SK-N-SH treated with all-trans-retinoic acid at 6 μM for 48 hours (cell line): ENCODE measurements around the gene SQSTM1.

Experiments
- ATAC-seq: fragments of 200-7000 bp; cut with Tn5 transposase; 3 replicates; pipeline ENCODE4 v1.9.1; 2020; ENCODE audit warnings: mild to moderate bottlenecking, moderate library complexity
- ARNTL ChIP-seq: fragments of 450-650 bp; formaldehyde crosslinking; IDR thresholded peaks from 2 replicates; pipeline ENCODE4 v1.5.0; 2020; ENCODE audit warnings: low read depth, mild to moderate bottlenecking, moderate library complexity, borderline replicate concordance
- BACH2 ChIP-seq: fragments of 250-450 bp; sonication (Bioruptor Pico); IDR thresholded peaks from 2 replicates; pipeline ENCODE4 v1.9.0; 2021; ENCODE audit warnings: mild to moderate bottlenecking, borderline replicate concordance
- CSDC2 ChIP-seq: fragments of 250-450 bp; sonication (Bioruptor Pico); IDR thresholded peaks from 2 replicates; pipeline ENCODE4 v1.5.0; 2020; ENCODE audit warnings: mild to moderate bottlenecking, moderate library complexity
- ESRRG ChIP-seq: fragments of 250-450 bp; sonication (Bioruptor Pico); IDR thresholded peaks from 2 replicates; pipeline ENCODE4 v1.6.1; 2021; ENCODE audit warnings: mild to moderate bottlenecking
- GLIS3 ChIP-seq: fragments of 250-450 bp; sonication (Bioruptor Pico); IDR thresholded peaks from 2 replicates; pipeline ENCODE4 v1.5.0; 2020; ENCODE audit warnings: mild to moderate bottlenecking, moderate library complexity
- ISL1 ChIP-seq: fragments of 250-450 bp; sonication (Bioruptor Pico); IDR thresholded peaks from 2 replicates; pipeline ENCODE4 v2.1.2; 2022; ENCODE audit warnings: mild to moderate bottlenecking, moderate library complexity
- OSR1 ChIP-seq: fragments of 250-450 bp; sonication (Bioruptor Pico); IDR thresholded peaks from 2 replicates; pipeline ENCODE4 v1.8.0; 2022; ENCODE audit warnings: moderate library complexity, mild to moderate bottlenecking, inconsistent platforms
- PPARA ChIP-seq: fragments of 250-450 bp; sonication (Bioruptor Pico); IDR thresholded peaks from 2 replicates; pipeline ENCODE4 v1.5.0; 2020; ENCODE audit warnings: mild to moderate bottlenecking, borderline replicate concordance
- RARB ChIP-seq: fragments of 250-450 bp; sonication (Bioruptor Pico); IDR thresholded peaks from 2 replicates; pipeline ENCODE4 v1.8.0; 2021; ENCODE audit warnings: mild to moderate bottlenecking, moderate library complexity
- SNAI2 ChIP-seq: fragments of 250-450 bp; sonication (Bioruptor Pico); IDR thresholded peaks from 2 replicates; pipeline ENCODE4 v1.5.0; 2020; ENCODE audit warnings: mild to moderate bottlenecking, moderate library complexity
- TCF4 ChIP-seq: fragments of 250-450 bp; sonication (Bioruptor Pico); IDR thresholded peaks from 2 replicates; pipeline ENCODE4 v1.8.0; 2021; ENCODE audit warnings: mild to moderate bottlenecking, moderate library complexity, borderline replicate concordance
- TOX ChIP-seq: fragments of 250-450 bp; sonication (Bioruptor Pico); IDR thresholded peaks from 2 replicates; pipeline ENCODE4 v1.8.0; 2021; ENCODE audit warnings: mild to moderate bottlenecking, moderate library complexity, borderline replicate concordance
- ZC3H10 ChIP-seq: fragments of 250-450 bp; sonication (Bioruptor Pico); IDR thresholded peaks from 2 replicates; pipeline ENCODE4 v1.5.1; 2021; ENCODE audit warnings: mild to moderate bottlenecking, moderate library complexity
- ZFP3 ChIP-seq: fragments of 250-450 bp; sonication (Bioruptor Pico); IDR thresholded peaks from 2 replicates; pipeline ENCODE4 v1.5.0; 2020; ENCODE audit warnings: mild to moderate bottlenecking, moderate library complexity
- ZFP30 ChIP-seq: fragments of 450-650 bp; formaldehyde crosslinking; IDR thresholded peaks from 2 replicates; pipeline ENCODE4 v1.5.0; 2022; ENCODE audit warnings: mild to moderate bottlenecking, moderate library complexity
- ZNF565 ChIP-seq: fragments of 450-650 bp; formaldehyde crosslinking; conservative IDR thresholded peaks from 2 replicates; pipeline ENCODE4 v1.5.0; 2020; ENCODE audit warnings: low read depth, mild to moderate bottlenecking, moderate library complexity
- ZNF70 ChIP-seq: fragments of 450-650 bp; formaldehyde crosslinking; IDR thresholded peaks from 2 replicates; pipeline ENCODE4 v1.5.0; 2020; ENCODE audit warnings: mild to moderate bottlenecking, moderate library complexity
- ZNF8 ChIP-seq: fragments of 450-650 bp; formaldehyde crosslinking; IDR thresholded peaks from 2 replicates; pipeline ENCODE4 v1.5.0; 2020; ENCODE audit warnings: mild to moderate bottlenecking, moderate library complexity
- TF ChIP-seq, protein P1 (sequence below): fragments of 250-450 bp; sonication (Bioruptor Pico); IDR thresholded peaks from 2 replicates; pipeline ENCODE4 v1.8.0; 2020; ENCODE audit warnings: mild to moderate bottlenecking, moderate library complexity, borderline replicate concordance
- TF ChIP-seq, protein P2 (sequence below): fragments of 250-450 bp; sonication (Bioruptor Pico); IDR thresholded peaks from 2 replicates; pipeline ENCODE4 v1.5.1; 2021; ENCODE audit warnings: mild to moderate bottlenecking, moderate library complexity
- TF ChIP-seq, protein P3 (sequence below): fragments of 250-450 bp; sonication (Bioruptor Pico); IDR thresholded peaks from 2 replicates; pipeline ENCODE4 v1.8.0; 2021; ENCODE audit warnings: low read depth, mild to moderate bottlenecking, moderate library complexity, borderline replicate concordance
- TF ChIP-seq, protein P4 (sequence below): fragments of 250-450 bp; sonication (Bioruptor Pico); IDR thresholded peaks from 2 replicates; pipeline ENCODE4 v1.5.1; 2020; ENCODE audit warnings: low read depth, mild to moderate bottlenecking, moderate library complexity

The SQSTM1 gene

DNA sequence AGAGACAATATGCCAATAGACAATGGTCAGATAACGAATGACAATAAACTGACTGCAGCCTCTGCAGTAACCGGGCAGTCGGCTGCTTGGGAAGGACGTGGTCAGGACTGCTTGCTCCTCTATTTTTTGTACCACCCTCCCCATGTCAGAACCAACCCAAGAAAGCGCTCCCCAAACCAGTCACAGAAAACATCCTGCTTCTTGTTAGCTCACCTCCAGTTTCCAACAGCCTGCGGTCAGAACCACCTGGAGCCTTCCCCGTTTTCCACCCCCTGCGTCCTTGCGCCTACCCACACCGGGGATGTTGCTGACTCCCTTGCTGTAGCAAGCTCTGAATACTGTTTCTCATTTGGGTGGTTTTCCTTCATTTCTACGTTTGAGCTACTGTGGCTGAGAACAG, 39.6 kb downstream of the SQSTM1 start:
- ATAC-seq = no peak
- TF ChIP-seq, protein P1, sequence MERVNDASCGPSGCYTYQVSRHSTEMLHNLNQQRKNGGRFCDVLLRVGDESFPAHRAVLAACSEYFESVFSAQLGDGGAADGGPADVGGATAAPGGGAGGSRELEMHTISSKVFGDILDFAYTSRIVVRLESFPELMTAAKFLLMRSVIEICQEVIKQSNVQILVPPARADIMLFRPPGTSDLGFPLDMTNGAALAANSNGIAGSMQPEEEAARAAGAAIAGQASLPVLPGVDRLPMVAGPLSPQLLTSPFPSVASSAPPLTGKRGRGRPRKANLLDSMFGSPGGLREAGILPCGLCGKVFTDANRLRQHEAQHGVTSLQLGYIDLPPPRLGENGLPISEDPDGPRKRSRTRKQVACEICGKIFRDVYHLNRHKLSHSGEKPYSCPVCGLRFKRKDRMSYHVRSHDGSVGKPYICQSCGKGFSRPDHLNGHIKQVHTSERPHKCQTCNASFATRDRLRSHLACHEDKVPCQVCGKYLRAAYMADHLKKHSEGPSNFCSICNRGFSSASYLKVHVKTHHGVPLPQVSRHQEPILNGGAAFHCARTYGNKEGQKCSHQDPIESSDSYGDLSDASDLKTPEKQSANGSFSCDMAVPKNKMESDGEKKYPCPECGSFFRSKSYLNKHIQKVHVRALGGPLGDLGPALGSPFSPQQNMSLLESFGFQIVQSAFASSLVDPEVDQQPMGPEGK (CRISPR knock-in tag) = no peak
- TF ChIP-seq, protein P2, sequence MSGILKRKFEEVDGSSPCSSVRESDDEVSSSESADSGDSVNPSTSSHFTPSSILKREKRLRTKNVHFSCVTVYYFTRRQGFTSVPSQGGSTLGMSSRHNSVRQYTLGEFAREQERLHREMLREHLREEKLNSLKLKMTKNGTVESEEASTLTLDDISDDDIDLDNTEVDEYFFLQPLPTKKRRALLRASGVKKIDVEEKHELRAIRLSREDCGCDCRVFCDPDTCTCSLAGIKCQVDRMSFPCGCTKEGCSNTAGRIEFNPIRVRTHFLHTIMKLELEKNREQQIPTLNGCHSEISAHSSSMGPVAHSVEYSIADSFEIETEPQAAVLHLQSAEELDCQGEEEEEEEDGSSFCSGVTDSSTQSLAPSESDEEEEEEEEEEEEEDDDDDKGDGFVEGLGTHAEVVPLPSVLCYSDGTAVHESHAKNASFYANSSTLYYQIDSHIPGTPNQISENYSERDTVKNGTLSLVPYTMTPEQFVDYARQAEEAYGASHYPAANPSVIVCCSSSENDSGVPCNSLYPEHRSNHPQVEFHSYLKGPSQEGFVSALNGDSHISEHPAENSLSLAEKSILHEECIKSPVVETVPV (CRISPR knock-in tag) = no peak
- no peak for TF ChIP-seq ZNF565
- TF ChIP-seq, protein P3, sequence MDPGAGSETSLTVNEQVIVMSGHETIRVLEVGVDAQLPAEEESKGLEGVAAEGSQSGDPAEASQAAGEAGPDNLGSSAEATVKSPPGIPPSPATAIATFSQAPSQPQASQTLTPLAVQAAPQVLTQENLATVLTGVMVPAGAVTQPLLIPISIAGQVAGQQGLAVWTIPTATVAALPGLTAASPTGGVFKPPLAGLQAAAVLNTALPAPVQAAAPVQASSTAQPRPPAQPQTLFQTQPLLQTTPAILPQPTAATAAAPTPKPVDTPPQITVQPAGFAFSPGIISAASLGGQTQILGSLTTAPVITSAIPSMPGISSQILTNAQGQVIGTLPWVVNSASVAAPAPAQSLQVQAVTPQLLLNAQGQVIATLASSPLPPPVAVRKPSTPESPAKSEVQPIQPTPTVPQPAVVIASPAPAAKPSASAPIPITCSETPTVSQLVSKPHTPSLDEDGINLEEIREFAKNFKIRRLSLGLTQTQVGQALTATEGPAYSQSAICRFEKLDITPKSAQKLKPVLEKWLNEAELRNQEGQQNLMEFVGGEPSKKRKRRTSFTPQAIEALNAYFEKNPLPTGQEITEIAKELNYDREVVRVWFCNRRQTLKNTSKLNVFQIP = no peak
- no peak for TF ChIP-seq TOX (CRISPR knock-in tag)
- TF ChIP-seq ZFP30 = no peak
- no peak for TF ChIP-seq ZNF70 (CRISPR knock-in tag)
- TF ChIP-seq ZC3H10 (CRISPR knock-in tag) = no peak
- TF ChIP-seq BACH2 = no peak
- TF ChIP-seq TCF4 (CRISPR knock-in tag) = no peak
- TF ChIP-seq GLIS3 (CRISPR knock-in tag) = no peak
- TF ChIP-seq SNAI2 (CRISPR knock-in tag) = no peak
- TF ChIP-seq ARNTL = no peak
- no peak for TF ChIP-seq OSR1 (CRISPR knock-in tag)
- no peak for TF ChIP-seq ZNF8
- TF ChIP-seq ISL1 (CRISPR knock-in tag) = no peak
- TF ChIP-seq RARB (CRISPR knock-in tag) = no peak

DNA sequence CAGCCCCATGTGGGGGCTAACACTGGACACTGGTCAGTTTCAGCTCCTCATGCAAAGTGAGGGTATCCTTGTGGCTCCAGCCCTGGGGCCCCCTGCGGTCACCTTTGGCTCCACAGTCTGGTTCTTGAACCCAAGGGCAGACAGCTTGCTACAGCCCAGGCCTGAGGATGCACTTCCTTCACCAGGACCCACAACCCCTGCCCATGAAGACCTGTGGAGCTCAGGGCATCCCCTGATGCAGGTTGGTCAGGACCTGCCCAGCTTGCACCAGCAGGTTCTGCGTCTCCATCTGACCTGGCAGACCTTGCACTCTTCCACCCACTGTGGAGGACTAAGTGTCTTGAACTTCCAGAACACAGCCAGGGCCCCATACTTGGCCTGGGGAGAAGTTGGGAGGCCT, 41.6 kb downstream of the SQSTM1 start:
- no peak for ATAC-seq

More for the DNA sequence above, 41.6 kb downstream of the SQSTM1 start:
- no peak for TF ChIP-seq BACH2
- no peak for TF ChIP-seq ZNF565
- TF ChIP-seq, protein P1 (CRISPR knock-in tag) = no peak
- no peak for TF ChIP-seq ZFP3 (CRISPR knock-in tag)
- no peak for TF ChIP-seq ZFP30
- no peak for TF ChIP-seq CSDC2 (CRISPR knock-in tag)
- no peak for TF ChIP-seq ZNF8
- no peak for TF ChIP-seq TCF4 (CRISPR knock-in tag)
- no peak for TF ChIP-seq ISL1 (CRISPR knock-in tag)
- TF ChIP-seq ESRRG = no peak
- TF ChIP-seq, protein P3 = no peak
- TF ChIP-seq GLIS3 (CRISPR knock-in tag) = no peak
- TF ChIP-seq ZC3H10 (CRISPR knock-in tag) = no peak
- no peak for TF ChIP-seq ZNF70 (CRISPR knock-in tag)
- TF ChIP-seq, protein P4, sequence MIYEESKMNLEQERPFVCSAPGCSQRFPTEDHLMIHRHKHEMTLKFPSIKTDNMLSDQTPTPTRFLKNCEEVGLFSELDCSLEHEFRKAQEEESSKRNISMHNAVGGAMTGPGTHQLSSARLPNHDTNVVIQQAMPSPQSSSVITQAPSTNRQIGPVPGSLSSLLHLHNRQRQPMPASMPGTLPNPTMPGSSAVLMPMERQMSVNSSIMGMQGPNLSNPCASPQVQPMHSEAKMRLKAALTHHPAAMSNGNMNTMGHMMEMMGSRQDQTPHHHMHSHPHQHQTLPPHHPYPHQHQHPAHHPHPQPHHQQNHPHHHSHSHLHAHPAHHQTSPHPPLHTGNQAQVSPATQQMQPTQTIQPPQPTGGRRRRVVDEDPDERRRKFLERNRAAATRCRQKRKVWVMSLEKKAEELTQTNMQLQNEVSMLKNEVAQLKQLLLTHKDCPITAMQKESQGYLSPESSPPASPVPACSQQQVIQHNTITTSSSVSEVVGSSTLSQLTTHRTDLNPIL (CRISPR knock-in tag) = no peak
- no peak for TF ChIP-seq ARNTL
- no peak for TF ChIP-seq OSR1 (CRISPR knock-in tag)
- TF ChIP-seq PPARA (CRISPR knock-in tag) = no peak
- TF ChIP-seq, protein P2 (CRISPR knock-in tag) = no peak
